T-cell (primary cell): ENCODE data around the gene SFMBT2. TPM values are rescaled to one million over a fixed set of nuclear protein-coding genes. Genes with fewer than 3 reads are reported as not detected.
A peak's percentile ranks its signal among the peaks of the same experiment; 100 is the strongest.

Source experiments
- ATAC-seq, 4 experiments: fragments of 200-7000 bp in 3 of 4; fragments of 150-1000 bp in 1 of 4; cut with Tn5 transposase; replicated peaks in 1 of 4; 1 replicate in 3 of 4; 2 replicates in 1 of 4; pipeline ENCODE4 v1.10.0; 2021; ENCODE audit warnings: moderate library complexity in 3 of 4, mild to moderate bottlenecking in 2 of 4, moderate number of reproducible peaks in 1 of 4
- CTCF ChIA-PET, 2 donors: fragments of 300-600 bp; sonication (Branson Sonifier 250); formaldehyde crosslinking; loops; one replicate each; lab custom pipeline; 2022; ENCODE audit warnings: antibody characterized with exemption in 2 of 2; lab: Charles Lee
- POLR2A ChIA-PET, 2 donors: fragments of 300-600 bp; sonication (Branson Sonifier 250); formaldehyde crosslinking; loops; one replicate each; lab custom pipeline; 2022; ENCODE audit warnings: antibody characterized with exemption in 2 of 2; lab: Charles Lee
- DNase-seq, 35 experiments: peaks; one replicate each; pipeline versions ENCODE4 v3.0.0 to v3.0.0-alpha.2; 2013 to 2023
- H3K27ac ChIP-seq: one replicate; pipeline ENCODE4 v1.5.1; 2013; ENCODE audit warnings: low read length
- H3K27me3 ChIP-seq, 2 experiments: replicated peaks in 1 of 2; 1 replicate in 1 of 2; 2 replicates in 1 of 2; pipeline versions ENCODE4 v1.6.1 to v1.7.0; 2013; ENCODE audit warnings: low read length in 1 of 2, mixed read lengths in 1 of 2; ENCODE audit not compliant: control insufficient read depth in 2 of 2, insufficient read depth in 2 of 2; ENCODE audit errors: extremely low read depth in 1 of 2
- H3K36me3 ChIP-seq, 2 donors: 1 replicate in 1 of 2; 2 replicates in 1 of 2; pipeline versions ENCODE4 v1.6.1 to v1.7.0; 2013; ENCODE audit warnings: low read length in 1 of 2; ENCODE audit not compliant: control insufficient read depth in 2 of 2, insufficient read depth in 1 of 2; ENCODE audit errors: extremely low read depth in 1 of 2
- H3K4me1 ChIP-seq, 2 experiments: 1 replicate in 1 of 2; 2 replicates in 1 of 2; pipeline versions ENCODE4 v1.6.1 to v1.7.0; 2013; ENCODE audit warnings: low read length in 2 of 2, mixed read lengths in 1 of 2; ENCODE audit not compliant: insufficient read depth in 2 of 2, control insufficient read depth in 1 of 2; ENCODE audit errors: extremely low read depth in 1 of 2
- H3K4me3 ChIP-seq, 2 donors: 1 replicate in 1 of 2; 2 replicates in 1 of 2; pipeline versions ENCODE4 v1.5.1 to v1.7.0; 2013; ENCODE audit warnings: mild to moderate bottlenecking in 2 of 2, low read length in 1 of 2, moderate library complexity in 1 of 2; ENCODE audit not compliant: control insufficient read depth in 1 of 2; ENCODE audit errors: extremely low read depth in 1 of 2
- H3K9me3 ChIP-seq: 2 replicates; pipeline ENCODE4 v1.7.0; 2013
- H3K27ac Mint-ChIP-seq, 2 donors: one replicate each; pipeline ENCODE4 v1.8.0; 2020 to 2021; ENCODE audit warnings: mild to moderate bottlenecking in 2 of 2, mixed read lengths in 2 of 2
- H3K27me3 Mint-ChIP-seq, 2 donors: one replicate each; pipeline ENCODE4 v1.8.0; 2021 to 2022; ENCODE audit warnings: mixed read lengths in 2 of 2
- H3K36me3 Mint-ChIP-seq: one replicate; pipeline ENCODE4 v1.8.0; 2021; ENCODE audit warnings: mixed read lengths
- H3K4me1 Mint-ChIP-seq, 3 donors: one replicate each; pipeline ENCODE4 v1.8.0; 2020 to 2022; ENCODE audit warnings: mixed read lengths in 3 of 3, mild to moderate bottlenecking in 1 of 3
- H3K4me3 Mint-ChIP-seq, 3 donors: one replicate each; pipeline ENCODE4 v1.8.0; 2020 to 2022; ENCODE audit warnings: mild to moderate bottlenecking in 3 of 3, mixed read lengths in 3 of 3, moderate library complexity in 3 of 3
- H3K9me3 Mint-ChIP-seq, 3 donors: one replicate each; pipeline ENCODE4 v1.8.0; 2020 to 2022; ENCODE audit warnings: mixed read lengths in 3 of 3
- WGBS: methylation state at CpG from one replicate; pipeline ENCODE4 v1.1.5; 2013; ENCODE audit warnings: missing lambda C conversion rate; ENCODE audit not compliant: insufficient coverage; 5-methylcytosine and 5-hydroxymethylcytosine counted together
- total RNA-seq, 35 experiments: library from RNA in 6 of 35; stranded (reverse) in 6 of 35; fragments of 120-200 nt in 1 of 35; gene quantifications; one replicate each; pipeline versions ENCODE4 v1.2.1 to v1.2.4 and lab custom pipeline; 2013 to 2026

The SFMBT2 gene
- total RNA-seq, 5 donors from 2014 or later (not counting 1 experiment from before 2014, with no cell fraction given): 32.7 to 38.3 (median 36.8) TPM

DNA sequence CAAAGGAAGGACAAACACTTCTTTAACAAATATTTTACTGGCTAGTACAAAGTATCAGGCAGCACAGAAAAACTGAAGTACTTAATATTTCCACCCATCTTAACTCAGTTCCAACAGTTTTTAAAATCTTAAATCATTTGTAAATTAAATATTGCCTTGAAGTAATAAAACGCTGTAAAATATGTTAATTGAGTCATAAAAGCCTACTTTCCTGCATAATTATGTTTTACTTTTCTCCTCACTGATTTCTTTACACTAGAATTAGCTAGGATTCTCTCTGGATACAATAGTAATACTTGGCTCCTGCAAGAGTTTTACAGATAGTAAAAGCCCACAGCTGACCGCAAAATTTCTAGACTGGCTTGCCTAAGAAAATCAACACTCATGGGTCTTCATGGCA, 74.9 kb downstream of the SFMBT2 start:
- CTCF ChIA-PET: no interaction called here

DNA sequence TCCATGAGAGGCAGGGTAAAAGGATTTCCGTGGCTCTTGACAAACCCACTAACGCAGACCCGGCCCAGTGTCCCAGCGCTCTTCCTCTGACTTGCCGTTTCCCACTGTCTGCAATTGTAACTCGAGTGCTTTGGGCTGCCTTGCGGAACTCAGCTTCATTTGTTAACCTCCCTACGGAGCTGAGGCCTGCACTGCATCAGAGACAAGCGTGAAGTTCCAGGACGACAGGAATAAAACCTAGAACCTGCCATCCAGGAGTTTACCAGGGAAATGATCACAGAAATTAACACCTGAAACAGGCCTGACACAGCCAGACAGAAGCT, 76.2 kb downstream of the SFMBT2 start:
- Histone ChIP-seq H3K27ac (no peak overlapping the region), H3K4me1 (peaks cover 2 to 5% of the 10 kb centered on the region in 2 experiments), H3K4me3 (no peak overlapping the region), H3K36me3 (peaks cover 0 to 7% of the 10 kb centered on the region in 2 donors), H3K27me3 (no peaks in the 10 kb centered on the region), H3K9me3 (no peaks in the 10 kb centered on the region)
- DNase-seq: no peak
- no peak overlapping the region for H3K4me3 Mint-ChIP-seq
- whole genome bisulfite sequencing: 100% methylated on average over 10 of the region's 10 CpGs
- no peaks in the 10 kb centered on the region for H3K27me3 Mint-ChIP-seq
- H3K9me3 Mint-ChIP-seq: no peaks in the 10 kb centered on the region
- H3K4me1 Mint-ChIP-seq: peaks cover 66 to 78% (median 78%) of the 10 kb centered on the region in 3 donors
- peaks cover 55% of the 10 kb centered on the region for H3K36me3 Mint-ChIP-seq
- ChIA-PET POLR2A (interaction anchor here in 1 of 2 donors (0.6 kb wide), 1 partner anchor 371 kb away, joined by 6 read pairs; no protein-coding TSS in a partner anchor), CTCF (no interaction called here)
- H3K27ac Mint-ChIP-seq: peak overlapping the region in 1 of 2 donors; percentile 52
- ATAC-seq: no peak

More for the DNA sequence above, 74.9 kb downstream of the SFMBT2 start:
- Mint-ChIP-seq H3K4me1 (peaks cover 68 to 87% (median 77%) of the 10 kb centered on the region in 3 donors), H3K9me3 (no peaks in the 10 kb centered on the region), H3K36me3 (peaks cover 50% of the 10 kb centered on the region), H3K27ac (no peak overlapping the region), H3K4me3 (no peak overlapping the region), H3K27me3 (no peaks in the 10 kb centered on the region)
- H3K27me3 ChIP-seq: no peaks in the 10 kb centered on the region
- no CpG with 5 or more reads among the region's 2 CpGs for WGBS
- H3K9me3 ChIP-seq: no peaks in the 10 kb centered on the region
- H3K4me3 ChIP-seq: no peak overlapping the region
- H3K4me1 ChIP-seq: peaks cover 2 to 4% of the 10 kb centered on the region in 2 experiments
- DNase-seq: no peak
- peaks cover 0 to 5% of the 10 kb centered on the region in 2 donors for H3K36me3 ChIP-seq
- POLR2A ChIA-PET: no interaction called here
- H3K27ac ChIP-seq: no peak overlapping the region
- ATAC-seq: no peak

DNA sequence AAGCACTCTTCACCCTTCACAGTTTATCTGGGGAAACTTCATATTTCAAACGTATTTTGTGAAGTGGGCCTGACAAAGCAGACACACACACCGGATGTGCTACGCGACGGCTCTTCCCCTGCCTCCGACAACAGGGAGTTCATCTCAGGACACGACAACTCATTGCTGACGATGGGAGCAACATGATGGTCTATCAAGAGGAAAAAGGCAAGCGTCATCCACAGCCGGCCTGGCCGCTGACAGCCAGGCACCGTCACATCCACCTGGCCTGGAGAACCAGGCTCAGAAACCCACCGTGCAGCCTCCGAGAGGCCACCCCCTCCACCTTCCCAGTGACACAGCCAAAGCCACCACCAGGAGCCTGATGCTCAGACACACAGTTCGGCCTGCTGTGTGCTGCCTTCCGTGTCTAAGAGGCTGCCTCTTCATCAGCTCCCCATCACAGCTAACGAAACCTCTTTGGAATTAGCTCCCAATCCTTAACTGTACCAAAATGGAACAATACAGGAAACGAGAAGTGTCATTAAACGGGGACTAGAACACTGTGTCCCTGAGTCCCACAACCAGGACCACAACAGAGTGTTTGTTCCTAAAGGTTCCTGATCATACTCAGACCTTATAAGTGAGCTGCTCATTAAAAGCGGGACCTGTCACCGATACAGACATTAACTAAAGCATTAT, 76.7 kb downstream of the SFMBT2 start:
- no peak overlapping the region for H3K4me3 Mint-ChIP-seq
- Histone ChIP-seq H3K27me3 (peaks cover 0 to 2% of the 10 kb centered on the region in 2 experiments), H3K36me3 (peaks cover 0 to 10% of the 10 kb centered on the region in 2 donors), H3K9me3 (no peaks in the 10 kb centered on the region), H3K27ac (no peak overlapping the region), H3K4me1 (peaks cover 2 to 8% of the 10 kb centered on the region in 2 experiments), H3K4me3 (no peak overlapping the region)
- peaks cover 64 to 75% (median 74%) of the 10 kb centered on the region in 3 donors for H3K4me1 Mint-ChIP-seq
- H3K9me3 Mint-ChIP-seq: peaks cover 0 to 2% (median under 1%) of the 10 kb centered on the region in 3 donors
- ChIA-PET POLR2A (interaction anchor here in 1 of 2 donors (0.9 kb wide), 1 partner anchor 7 kb away, joined by 3 read pairs; no protein-coding TSS in a partner anchor), CTCF (no interaction called here)
- peak overlapping the region in 1 of 2 donors; percentile 55 for H3K27ac Mint-ChIP-seq
- WGBS: over 99% methylated on average over 21 of the region's 21 CpGs
- DNase-seq (no peak), ATAC-seq (no peak)
- no peaks in the 10 kb centered on the region for H3K27me3 Mint-ChIP-seq
- H3K36me3 Mint-ChIP-seq: peaks cover 55% of the 10 kb centered on the region

DNA sequence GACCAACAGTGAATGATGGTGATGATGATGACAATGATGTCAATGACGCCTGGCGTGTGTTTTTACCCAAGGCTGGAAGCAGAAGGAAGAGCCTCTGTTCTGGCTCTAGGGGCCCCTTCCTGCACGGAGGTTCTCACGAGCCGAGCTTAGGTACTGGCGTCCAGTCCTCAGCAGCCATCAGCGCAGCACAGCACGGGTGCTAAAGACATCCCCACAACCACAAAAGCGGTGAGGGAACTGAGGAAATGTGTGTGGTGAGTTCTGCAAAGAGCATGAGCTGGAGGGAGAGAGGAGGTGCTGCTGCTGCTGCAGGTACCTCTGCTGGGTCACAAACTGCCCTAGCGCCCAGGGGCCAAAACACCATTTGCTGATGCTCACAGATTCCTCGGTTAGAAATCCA, 81.6 kb downstream of the SFMBT2 start:
- Mint-ChIP-seq H3K4me3 (no peak overlapping the region), H3K27ac (no peak overlapping the region), H3K4me1 (peaks cover 25 to 43% (median 34%) of the 10 kb centered on the region in 3 donors), H3K27me3 (no peaks in the 10 kb centered on the region), H3K9me3 (peaks cover 0 to 23% (median 13%) of the 10 kb centered on the region in 3 donors), H3K36me3 (peaks cover 64% of the 10 kb centered on the region)
- Histone ChIP-seq H3K9me3 (peaks cover 3% of the 10 kb centered on the region), H3K27me3 (peaks cover 0 to 2% of the 10 kb centered on the region in 2 experiments), H3K36me3 (peaks cover 3 to 5% of the 10 kb centered on the region in 2 donors), H3K4me1 (peaks cover 0 to 5% of the 10 kb centered on the region in 2 experiments), H3K4me3 (no peak overlapping the region), H3K27ac (no peak overlapping the region)
- no peak for ATAC-seq
- 91% methylated on average over 4 of the region's 11 CpGs for WGBS
- ChIA-PET CTCF (no interaction called here), POLR2A (no interaction called here)
- DNase-seq: no peak

DNA sequence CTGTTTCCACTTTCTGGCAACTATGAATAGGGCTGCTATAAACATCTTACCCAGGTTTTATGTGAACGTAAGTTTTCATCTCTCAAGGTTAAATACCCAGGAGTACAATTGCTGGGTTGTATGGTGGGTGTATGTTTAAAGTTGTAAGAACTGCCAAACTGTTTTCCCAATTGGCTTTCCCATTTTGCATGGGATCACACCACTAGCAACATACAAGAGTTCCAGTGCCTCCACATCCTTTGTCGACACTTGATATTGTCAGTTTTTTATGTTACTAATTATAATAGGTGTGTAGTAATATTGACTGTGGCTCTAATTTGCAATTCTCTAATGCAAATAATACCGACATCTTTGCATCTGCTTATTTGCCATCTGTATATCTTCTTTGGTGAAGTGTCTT, 82.9 kb downstream of the SFMBT2 start:
- WGBS: no CpG with 5 or more reads among the region's 3 CpGs

DNA sequence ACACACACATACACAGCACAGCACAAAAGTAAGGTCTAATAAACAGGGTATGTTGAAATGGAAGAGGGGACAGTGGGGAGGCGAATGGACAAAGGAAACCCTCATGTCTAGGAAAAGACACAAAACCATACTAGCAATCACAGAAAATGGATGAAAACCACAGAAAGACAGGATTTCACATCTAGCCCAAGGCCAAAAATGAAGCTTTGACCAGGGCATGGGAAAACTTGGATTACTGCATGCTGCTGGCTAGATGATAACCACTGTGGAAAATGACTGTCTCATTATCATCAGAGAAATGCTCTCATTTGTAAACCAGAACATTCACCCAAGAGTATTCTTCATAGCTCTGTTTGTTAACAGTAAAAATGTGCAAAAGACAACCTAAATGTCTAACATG, 88.2 kb downstream of the SFMBT2 start:
- no peak overlapping the region for H3K4me3 ChIP-seq
- Mint-ChIP-seq H3K9me3 (peaks cover 0 to 16% (median 5%) of the 10 kb centered on the region in 3 donors), H3K36me3 (peaks cover 41% of the 10 kb centered on the region), H3K4me1 (peaks cover 31 to 51% (median 44%) of the 10 kb centered on the region in 3 donors), H3K27me3 (no peaks in the 10 kb centered on the region), H3K27ac (peak overlapping the region in 1 of 2 donors; percentile 10), H3K4me3 (no peak overlapping the region)
- H3K36me3 ChIP-seq: peaks cover 0 to 3% of the 10 kb centered on the region in 2 donors
- H3K4me1 ChIP-seq: peaks cover 15 to 24% of the 10 kb centered on the region in 2 experiments
- ATAC-seq (no peak), DNase-seq (no peak)
- no CpG with 5 or more reads among the region's 1 CpG for WGBS
- POLR2A ChIA-PET: no interaction called here
- H3K9me3 ChIP-seq: no peaks in the 10 kb centered on the region
- CTCF ChIA-PET: no interaction called here
- H3K27me3 ChIP-seq: no peaks in the 10 kb centered on the region
- no peak overlapping the region for H3K27ac ChIP-seq

More for the DNA sequence above, 82.9 kb downstream of the SFMBT2 start:
- peaks cover 66% of the 10 kb centered on the region for H3K36me3 Mint-ChIP-seq
- H3K4me3 Mint-ChIP-seq: no peak overlapping the region
- DNase-seq: no peak
- peaks cover 23 to 35% (median 24%) of the 10 kb centered on the region in 3 donors for H3K4me1 Mint-ChIP-seq
- H3K9me3 Mint-ChIP-seq: peaks cover 0 to 25% (median 16%) of the 10 kb centered on the region in 3 donors
- peaks cover 0 to 5% of the 10 kb centered on the region in 2 experiments for H3K4me1 ChIP-seq
- H3K4me3 ChIP-seq: no peak overlapping the region
- ChIA-PET CTCF (no interaction called here), POLR2A (no interaction called here)
- no peak overlapping the region for H3K27ac ChIP-seq
- H3K27me3 ChIP-seq: peaks cover 0 to 2% of the 10 kb centered on the region in 2 experiments
- no peak overlapping the region for H3K27ac Mint-ChIP-seq
- ATAC-seq: no peak
- no peaks in the 10 kb centered on the region for H3K27me3 Mint-ChIP-seq
- peaks cover 3% of the 10 kb centered on the region for H3K9me3 ChIP-seq
- peaks cover 3 to 5% of the 10 kb centered on the region in 2 donors for H3K36me3 ChIP-seq
